Endometrial microvascular endothelial cells (primary cell): ENCODE data around the gene MARK4. TPM values are rescaled to one million over a fixed set of nuclear protein-coding genes. Genes with fewer than 3 reads are reported as not detected.

Experiments
- in situ Hi-C: cut with HindIII; loops from 2 replicates; pipeline ENCODE4 v1.10.0; 2017; ENCODE audit warnings: low sequenced_read_pairs, low pct_unique_long_range_greater_than_20kb; ENCODE audit errors: inconsistent ontology term
- total RNA-seq: library from RNA; depleted of rRNA; stranded (reverse); fragments of >200 nt; gene quantifications from one replicate; pipeline ENCODE4 v1.2.3, GENCODE V29; 2015; ENCODE audit errors: inconsistent ontology term

The MARK4 gene
- total RNA-seq, 1 donor from 2014 or later, result 12.7 TPM

DNA sequence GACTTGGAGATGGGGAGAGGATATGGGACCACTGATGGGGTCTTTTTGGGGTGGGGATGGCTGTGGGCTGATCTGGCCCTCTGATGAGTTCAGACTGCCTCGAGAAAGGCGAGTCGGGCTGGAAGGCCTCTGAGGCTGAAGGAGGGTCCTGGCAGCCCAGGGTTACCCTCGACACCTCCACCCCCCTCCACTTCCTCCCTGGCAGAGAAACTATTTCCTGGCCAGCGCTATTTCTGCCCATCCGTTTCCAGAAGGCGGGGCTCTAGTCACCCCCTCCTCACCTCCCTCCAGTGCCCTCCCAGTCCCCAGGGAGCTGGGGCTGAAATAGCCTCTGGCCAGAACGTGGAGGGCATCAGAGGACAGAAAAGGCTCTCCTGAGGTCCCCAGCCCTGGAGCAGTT lies 15.6 kb upstream of the MARK4 start:
- in situ Hi-C loops, result no loop called here

DNA sequence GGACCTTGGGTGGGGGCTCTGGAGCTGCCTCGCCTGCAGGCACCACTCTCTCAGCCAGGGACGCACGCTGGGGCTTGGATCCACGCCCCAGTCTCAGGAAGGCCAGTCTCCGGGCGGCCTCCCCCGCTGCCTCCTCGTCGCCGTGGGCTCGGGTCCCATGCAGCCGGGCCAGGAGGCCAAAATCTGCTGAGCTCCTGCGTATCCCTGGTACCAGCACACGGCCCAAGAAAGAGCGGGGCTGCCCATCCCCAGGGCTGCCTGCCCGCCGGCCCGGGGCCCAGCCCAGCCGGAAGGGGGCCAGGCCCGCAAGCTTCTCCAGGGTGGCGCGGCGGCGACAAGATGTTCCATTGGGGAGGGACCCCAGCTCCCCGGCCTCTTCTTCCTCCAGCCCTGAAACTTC lies 12.5 kb upstream of the MARK4 start:
- in situ Hi-C loops, result no loop called here

DNA sequence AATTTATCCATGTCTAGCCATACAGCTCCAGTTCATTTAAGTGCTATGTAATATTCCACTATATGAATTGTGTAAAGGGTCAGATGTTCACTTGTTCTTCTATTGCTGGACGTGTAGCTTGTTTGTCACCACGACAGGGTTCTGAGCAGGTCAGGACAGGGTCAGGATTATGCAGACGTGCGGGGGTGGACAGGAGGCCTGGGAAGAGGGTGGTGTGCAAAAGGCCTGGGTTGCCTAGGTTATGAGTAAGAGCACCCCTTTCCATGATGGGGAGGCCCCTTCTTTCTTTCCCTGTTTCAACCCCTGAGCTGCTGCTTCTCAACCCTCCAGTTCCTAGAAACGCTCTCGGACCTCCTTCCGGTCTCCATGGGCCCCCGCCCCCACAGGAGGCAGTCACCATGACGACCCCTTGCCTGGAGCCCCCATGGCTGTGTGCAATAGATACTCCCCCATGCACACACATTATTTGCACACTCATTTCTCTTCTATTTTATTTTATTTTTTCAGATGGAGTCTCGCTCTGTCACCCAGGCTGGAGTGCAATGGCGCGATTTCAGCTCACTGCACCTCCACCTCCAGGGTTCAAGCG lies 7.8 kb upstream of the MARK4 start:
- in situ Hi-C loops, result no loop called here

DNA sequence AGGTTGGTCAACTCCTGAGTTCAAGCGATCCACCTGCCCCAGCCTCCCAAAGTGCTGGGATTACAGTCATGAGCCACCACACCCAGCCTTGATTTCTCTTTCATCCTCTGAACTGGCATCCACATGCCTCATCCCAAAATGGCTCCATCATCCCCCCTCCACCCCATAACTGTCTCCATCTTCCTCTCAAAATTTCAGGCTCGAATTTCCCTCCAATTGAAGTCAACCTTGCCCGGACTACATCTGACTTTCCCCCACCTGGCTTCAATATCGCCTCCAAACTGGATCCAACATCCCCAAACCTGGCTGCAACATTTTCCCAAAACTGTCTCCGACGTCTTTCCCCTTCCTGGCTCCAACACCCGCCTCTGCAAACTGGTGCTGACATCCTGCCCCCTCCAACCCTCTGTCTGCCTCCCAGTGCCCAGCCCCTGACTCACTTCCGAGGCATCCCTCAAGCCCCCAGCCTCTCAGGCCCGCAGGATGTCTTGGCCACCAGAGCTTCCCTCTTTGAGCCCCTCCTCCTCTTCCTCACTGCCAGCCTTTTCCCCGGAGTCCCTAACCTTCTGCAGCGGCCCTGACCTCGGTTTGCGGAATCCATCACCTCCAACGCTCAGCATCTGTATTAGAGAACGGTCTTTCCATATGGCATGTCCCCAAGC lies 6.8 kb upstream of the MARK4 start:
- in situ Hi-C loops, result no loop called here

DNA sequence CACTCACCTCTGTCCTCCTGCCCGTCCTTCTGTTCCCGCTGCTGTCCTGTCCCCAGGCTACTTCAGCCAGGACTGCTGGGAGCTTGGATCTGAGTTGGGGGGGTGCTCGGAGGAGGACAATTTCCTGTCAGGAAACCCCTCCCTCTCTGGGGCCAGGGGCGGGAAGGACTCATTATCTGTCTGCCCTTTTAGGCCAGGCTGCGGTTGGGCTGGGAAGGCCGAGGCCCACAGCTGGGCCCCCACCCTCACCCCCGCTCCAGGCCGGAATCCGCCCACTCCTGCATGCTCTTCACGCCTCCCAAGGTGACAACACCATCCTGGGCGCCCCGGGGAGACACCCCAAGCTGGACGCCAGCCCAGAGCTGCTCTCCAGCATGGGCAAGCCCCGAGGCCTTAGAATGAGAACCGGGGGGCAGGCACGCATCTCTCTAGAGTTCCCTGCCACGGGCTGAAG lies 5.7 kb upstream of the MARK4 start, which contains the start of gene EXOC3L2:
TSS of gene EXOC3L2 (minus strand) at position 74 of the 454 bp plus-strand sequence. CDS start 6,362 bp downstream, outside the sequence.
- in situ Hi-C loops, result no loop called here

DNA sequence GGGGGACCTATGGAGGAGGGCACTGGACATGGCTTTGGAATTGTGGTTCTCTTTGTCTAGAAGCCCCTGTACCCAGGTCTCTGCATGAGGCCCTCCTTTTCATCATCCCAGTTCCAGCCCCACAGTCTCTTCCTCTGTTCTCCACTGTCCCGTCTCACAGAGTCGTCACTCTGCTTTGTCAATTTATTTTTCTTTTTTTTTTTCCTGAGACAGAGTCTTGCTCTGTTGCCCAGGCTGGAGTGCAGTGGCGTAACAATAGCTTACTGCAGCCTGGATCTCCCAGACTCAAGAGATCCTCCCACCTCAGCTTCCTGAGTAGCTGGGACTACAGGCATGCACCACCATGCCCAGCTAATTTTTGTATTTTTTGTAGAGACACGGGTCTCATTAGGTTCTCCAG lies 5.2 kb upstream of the MARK4 start:
- in situ Hi-C loops, result no loop called here

DNA sequence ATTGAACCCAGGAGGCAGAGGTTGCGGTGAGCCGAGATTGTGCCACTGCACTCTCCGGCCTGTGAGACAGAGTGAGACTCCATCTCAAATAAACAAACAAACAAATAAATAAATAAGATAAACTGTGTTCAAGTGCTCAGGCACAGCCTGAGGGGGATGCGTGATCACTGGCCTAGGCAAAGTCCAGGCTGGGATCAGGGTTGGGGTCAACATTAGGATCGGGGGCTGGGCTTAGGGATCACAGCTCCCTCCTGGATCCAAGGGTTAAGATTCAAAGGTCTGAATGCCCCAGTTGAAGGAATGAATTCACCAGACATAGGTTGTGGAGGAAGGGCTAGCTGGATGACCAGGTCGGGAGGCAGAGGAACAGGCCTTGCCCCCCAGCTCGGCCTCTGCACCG lies 3.9 kb upstream of the MARK4 start:
- in situ Hi-C loops, result no loop called here

DNA sequence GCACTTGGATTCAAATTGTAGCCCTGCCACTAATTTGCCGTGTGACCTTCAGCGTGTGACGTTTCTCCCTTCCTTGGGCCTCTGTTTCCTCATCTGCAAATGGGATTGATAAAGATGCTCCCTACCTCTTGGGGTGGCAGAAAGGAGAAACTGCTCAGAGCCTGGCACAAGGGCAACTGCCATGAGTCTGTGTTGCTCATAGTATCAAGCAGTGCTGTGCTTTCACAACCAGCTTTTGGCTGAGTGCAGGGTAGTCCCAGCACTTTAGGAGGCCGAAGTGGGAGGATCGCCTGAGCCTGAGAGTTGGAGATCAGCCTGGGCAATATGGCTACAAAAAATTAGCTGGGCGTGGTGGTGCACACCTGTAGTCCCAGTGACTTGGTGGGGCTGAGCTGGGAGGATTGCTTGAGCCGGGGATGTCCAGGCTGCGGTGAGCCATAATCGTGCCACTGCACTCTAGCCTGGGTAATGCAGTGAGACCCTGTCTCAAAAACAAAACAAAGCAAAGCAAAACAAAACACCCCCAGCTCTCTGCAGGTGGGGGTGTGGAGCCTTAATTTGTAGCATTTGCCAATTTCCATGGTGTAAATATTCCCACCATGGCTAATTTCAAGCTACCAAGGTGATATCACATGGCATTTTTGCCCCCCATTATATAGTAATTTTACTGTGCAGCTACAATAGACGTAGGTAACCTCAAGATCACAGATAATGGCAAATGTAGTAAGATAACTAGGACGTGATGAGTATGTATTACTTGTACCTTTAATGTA lies 1.6 kb upstream of the MARK4 start:
- in situ Hi-C loops, result no loop called here

DNA sequence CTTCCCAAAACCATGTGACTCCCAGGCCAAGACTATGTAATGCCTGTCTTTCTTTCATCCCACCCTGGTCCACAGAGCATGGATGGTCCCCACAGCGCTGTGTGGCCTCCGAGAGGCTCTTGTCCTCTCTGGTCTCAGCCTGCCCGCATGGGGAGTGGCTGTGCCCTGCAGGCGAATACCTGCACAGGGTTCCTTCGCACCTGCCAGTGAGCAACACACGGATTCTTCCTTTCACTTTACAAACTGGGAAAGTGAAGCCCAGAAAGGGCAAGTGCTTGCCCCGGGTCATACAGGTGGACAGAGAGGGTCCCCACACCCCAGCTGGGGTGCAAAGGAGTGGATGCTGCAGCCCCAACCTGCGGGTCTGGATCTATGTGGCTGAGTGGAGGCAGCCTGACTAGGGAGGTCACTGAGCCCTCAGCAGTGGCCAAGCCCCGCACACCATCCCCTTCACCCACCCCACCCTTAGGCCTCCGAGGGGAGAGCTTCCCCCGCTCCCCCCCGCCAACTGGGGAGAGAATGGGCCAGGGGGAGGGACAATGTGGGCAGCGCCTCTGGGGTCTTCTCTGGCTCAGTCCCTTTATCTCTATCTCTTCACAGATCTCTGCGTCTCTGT lies 747 bp upstream of the MARK4 start:
- in situ Hi-C loops, result no loop called here

DNA sequence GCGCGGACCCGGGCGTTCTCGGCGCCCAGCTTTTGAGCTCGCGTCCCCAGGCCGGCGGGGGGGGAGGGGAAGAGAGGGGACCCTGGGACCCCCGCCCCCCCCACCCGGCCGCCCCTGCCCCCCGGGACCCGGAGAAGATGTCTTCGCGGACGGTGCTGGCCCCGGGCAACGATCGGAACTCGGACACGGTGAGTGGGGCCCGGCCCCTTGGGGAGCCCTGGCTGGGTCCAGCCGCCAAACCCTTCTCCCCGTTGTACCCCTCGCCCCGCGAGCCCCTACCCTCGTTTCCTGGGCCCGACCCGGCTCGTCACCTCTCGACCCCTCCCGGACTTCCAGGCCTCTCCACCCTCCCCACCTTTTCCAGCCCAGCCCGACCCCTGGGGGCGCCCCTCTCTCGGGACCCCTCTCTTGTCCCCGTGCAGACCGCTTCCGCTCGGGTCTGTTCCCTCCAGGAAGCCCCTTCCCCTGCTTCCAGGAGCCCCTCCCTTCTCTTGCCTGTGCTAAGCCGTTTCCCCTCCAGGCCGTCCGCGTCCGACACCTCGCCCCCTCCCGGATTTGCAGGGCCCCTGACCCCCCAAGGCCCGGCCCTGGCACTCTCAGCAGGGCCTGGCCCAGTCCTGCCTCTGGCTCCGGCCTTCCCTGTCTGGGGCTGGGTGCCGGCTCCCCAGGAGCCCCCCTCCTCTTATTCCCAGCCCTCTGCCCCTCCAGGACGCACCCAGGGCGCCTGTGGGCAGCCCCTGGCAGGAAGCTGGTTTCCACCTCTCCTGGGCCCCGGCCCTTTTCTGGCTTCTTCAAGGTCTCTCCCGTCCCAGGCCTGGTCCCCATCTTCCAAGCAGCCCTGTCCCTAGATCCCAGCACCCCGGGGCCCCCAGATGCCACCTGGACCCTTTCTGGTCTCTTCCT lies 632 bp downstream of the MARK4 start:
- in situ Hi-C loops, result no loop called here

DNA sequence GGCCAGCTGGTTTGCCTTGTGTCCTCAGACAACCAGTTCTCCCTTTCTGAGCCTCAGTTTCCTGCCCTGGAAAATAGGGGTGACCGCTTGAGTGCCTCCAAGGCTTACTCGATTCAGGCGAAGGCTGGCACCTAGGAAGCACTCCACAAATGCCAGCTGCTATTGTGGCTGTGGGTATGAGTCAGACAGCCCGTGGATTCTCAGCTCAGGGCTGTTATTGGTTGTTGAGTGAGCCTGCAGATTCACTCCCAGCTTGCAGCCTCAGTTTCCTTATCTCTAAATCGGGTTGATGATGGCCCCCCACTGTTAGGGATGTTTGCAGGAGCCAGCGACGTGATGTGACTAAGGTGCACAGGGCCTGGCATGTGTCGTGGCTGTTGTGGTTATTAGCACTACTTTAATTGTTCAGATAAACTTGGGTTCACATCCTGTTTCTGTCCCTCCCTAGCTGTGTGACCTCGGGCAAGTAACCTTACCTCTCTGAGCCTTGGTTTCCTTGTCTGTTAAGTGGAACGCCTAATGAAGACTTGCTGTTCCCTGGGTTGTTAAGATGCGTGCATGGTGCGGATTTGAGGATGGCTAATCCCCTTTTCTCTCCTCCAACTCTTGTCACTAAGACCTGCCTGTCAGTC lies 2.4 kb downstream of the MARK4 start:
- in situ Hi-C loops, result no loop called here

DNA sequence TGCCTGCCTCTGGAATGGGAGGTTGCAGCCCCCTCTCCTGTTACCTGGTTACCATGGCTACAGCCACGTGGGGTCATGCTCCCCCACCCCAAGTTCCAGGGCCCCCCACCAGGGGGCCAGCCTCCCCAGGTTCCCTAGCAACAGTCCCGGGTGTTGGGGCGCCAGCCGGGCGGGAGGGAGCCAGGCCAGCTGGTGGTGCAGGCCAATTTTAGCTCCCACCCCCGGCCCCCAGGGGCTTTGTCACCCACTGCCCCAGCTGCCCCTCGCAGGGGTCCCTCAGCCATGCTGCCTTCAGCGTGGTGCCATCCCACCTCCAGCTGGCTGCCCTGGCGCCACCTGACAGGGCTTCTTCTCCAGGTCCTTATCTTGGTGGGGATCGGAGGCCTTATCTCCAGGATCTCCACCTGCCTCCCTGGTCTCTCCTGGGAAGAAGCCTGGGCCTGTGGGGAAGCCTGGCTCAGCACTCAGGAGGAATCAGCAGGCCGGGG lies 3.0 kb downstream of the MARK4 start:
- in situ Hi-C loops, result no loop called here

DNA sequence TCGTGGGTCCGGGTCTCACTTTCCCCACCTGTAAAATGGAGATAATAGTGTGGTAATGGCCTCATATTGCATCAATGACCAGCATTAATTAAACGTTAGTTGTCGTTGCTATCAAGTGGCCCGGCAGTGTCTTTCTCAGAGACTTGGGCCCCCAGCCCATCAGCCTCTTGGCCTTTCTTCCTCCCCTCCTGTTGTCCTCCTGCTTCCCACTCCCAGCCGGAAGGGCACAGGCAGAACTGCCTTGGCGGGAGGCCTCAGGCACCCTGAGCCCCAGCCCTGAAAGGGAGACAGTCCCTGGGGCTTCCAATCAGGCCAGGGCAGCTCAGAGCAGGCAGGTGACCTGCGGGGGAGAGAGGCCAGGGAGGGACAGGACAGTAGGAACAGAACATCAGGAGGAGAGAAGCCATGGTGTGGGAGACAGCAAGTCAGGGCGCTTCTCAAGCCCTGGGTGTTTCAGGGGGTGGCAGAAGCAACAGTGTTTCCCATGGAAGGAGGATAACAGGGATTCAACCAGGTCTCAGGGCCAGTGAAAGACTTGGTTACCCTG lies 4.6 kb downstream of the MARK4 start:
- in situ Hi-C loops, result no loop called here

DNA sequence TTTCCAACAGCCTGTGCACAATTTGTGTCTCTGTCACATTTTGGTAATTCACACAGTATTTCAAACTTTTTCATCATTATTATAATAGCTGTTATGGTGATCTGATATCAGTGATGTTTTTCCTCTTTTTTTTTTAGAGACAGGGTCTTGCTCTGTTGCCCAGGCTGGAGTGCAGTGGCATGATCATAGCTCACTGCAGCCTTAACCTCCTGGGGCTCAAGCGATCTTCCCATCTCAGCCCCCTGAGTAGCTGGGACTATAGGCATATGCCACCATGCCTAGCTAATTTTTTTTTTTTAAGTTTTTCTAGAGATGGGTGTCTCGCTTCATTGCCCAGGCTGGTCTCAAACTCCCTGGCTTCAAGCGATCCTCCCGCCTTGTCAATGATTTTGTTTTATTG lies 5.8 kb downstream of the MARK4 start:
- in situ Hi-C loops, result no loop called here

DNA sequence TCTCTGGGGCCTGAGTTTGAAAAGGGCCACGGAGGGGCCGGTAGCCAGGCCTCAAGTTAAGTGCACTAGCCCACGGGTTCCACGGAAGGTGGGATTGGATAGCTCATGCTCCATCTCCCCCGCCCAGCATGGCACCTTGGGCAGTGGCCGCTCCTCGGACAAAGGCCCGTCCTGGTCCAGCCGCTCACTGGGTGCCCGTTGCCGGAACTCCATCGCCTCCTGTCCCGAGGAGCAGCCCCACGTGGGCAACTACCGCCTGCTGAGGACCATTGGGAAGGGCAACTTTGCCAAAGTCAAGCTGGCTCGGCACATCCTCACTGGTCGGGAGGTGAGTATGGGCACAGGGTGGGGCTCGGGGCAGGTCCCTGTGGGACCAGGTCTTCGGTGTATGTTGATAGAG lies 7.8 kb downstream of the MARK4 start:
- in situ Hi-C loops, result no loop called here

DNA sequence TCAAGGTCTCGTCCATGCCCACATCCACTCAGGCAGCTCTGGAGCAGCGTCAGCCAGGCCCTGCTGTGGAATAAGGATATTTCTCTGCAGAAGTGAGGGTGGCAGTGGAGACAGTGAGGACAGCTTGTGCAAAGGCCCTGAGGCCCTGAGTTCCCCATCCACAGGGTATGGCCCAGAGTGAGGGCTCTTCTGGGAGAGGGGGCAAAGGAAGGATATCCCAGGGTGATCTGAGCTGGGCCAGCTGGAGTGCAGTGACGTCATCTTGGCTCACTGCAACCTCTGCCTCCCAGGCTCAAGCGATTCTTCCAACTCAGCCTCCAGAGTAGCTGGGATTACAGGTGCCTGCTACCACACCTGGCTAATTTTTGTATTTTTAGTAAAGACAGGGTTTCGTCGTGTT lies 11.5 kb downstream of the MARK4 start:
- in situ Hi-C loops, result no loop called here

DNA sequence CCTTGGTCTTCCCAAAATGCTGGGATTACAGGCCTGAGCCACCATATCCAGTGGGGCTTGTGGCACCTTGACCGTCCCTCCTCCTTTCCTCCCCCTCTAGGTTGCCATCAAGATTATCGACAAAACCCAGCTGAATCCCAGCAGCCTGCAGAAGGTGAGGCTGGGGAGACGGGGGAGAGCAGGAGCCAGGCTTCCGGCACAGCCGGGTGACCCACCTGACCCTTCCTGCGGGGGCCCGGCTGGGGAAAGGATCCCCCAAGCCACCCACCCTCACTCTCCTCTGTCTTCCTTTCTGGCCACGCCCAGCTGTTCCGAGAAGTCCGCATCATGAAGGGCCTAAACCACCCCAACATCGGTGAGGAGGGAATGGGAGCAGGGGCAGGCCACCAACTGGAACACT lies 11.9 kb downstream of the MARK4 start:
- in situ Hi-C loops, result no loop called here

DNA sequence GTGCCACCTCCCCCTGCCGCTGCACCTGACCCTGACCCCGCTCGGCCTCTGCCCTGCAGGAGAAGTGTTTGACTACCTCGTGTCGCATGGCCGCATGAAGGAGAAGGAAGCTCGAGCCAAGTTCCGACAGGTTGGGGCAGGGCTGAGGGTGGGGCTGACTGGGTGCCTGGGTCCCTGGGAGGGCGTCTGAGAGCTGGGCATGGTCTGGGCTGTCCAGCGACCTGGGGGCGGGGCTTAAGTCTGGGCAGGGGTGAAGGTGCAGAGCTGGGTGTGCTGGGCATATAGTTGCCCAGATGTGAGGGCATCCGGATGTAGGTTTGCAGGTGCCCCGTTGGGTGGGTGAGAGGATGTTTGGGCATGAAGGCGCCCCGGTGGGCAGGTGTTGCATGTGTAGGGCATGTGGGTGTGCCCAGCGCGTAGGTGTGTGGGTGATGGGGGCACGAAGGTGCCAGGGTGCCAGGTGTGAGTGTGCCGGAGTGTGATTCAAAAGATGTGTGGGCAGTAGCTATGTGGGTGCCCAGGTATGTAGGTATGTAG lies 13.8 kb downstream of the MARK4 start:
- in situ Hi-C loops, result no loop called here
